Psoas muscle (tissue), 8 donors: Measurements from ENCODE around the gene SCPEP1. TPM values are rescaled to one million over a fixed set of nuclear protein-coding genes. Genes with fewer than 3 reads are reported as not detected.
"Not testable (repeated sequence)": the region's sequence is repeated elsewhere in the genome, so short reads cannot be mapped to it uniquely, and the experiment has no call there.

Source experiments
- ATAC-seq, 4 donors: fragments of 200-7000 bp; cut with Tn5 transposase; one replicate each; pipeline ENCODE4 v1.9.1; 2020; ENCODE audit warnings: moderate library complexity in 3 of 4, mild to moderate bottlenecking in 2 of 4
- DNase-seq, 2 donors: peaks; one replicate each; pipeline ENCODE4 v3.0.0-alpha.2; 2020
- H3K27ac ChIP-seq: fragments of 200-600 bp; one replicate; pipeline ENCODE4 v1.8.0; 2022
- H3K27me3 ChIP-seq, 3 donors: fragments of 200-600 bp in 1 of 3; one replicate each; pipeline versions ENCODE4 v1.6.1 to v1.8.0; 2013 to 2022; ENCODE audit warnings: low read length in 2 of 3, mild to moderate bottlenecking in 2 of 3, moderate library complexity in 1 of 3; ENCODE audit not compliant: insufficient read depth in 3 of 3
- H3K36me3 ChIP-seq, 2 donors: fragments of 200-600 bp in 1 of 2; one replicate each; pipeline versions ENCODE4 v1.6.1 to v1.8.0; 2013 to 2022; ENCODE audit warnings: low read depth in 1 of 2, mild to moderate bottlenecking in 1 of 2, moderate library complexity in 1 of 2; ENCODE audit not compliant: insufficient read depth in 1 of 2
- H3K4me1 ChIP-seq: fragments of 200-600 bp; one replicate; pipeline ENCODE4 v1.8.0; 2022
- H3K4me3 ChIP-seq: fragments of 200-600 bp; one replicate; pipeline ENCODE4 v1.8.0; 2022; ENCODE audit warnings: mild to moderate bottlenecking
- H3K9me3 ChIP-seq: fragments of 200-600 bp; one replicate; pipeline ENCODE4 v1.8.0; 2022
- WGBS, 3 donors: extraction: QIAGEN DNeasy Blood & Tissue Kit; methylation state at CpG; one replicate each; pipeline versions ENCODE4 v1.1.6 to v1.1.7; 2013; 5-methylcytosine and 5-hydroxymethylcytosine counted together
- intact Hi-C, 2 donors: fragments of 100-400 bp; cut with DNase I; formaldehyde crosslinking; loops; one replicate each; pipeline versions ENCODE4 v1.11.0 to v1.14.2; 2022
- polyA plus RNA-seq, 3 donors: library from polyadenylated mRNA; stranded (reverse); fragments of 200-250 nt; gene quantifications; one replicate each; pipeline ENCODE4 v1.2.3, GENCODE V29; 2013
- total RNA-seq, 4 donors: library from RNA; stranded (reverse); fragmentation: NEBNext Ultra II Directional in 2 of 4; extraction: Animal tissue kit (Norgen Biotek cat#: 25700) in 2 of 4; gene quantifications; one replicate each; pipeline versions ENCODE4 v1.2.1 to v1.2.4, GENCODE V29; 2021 to 2023
- TF ChIP-seq, protein P1 (sequence below): fragments of 200-600 bp; IDR thresholded peaks from one replicate; pipeline ENCODE4 v1.8.0; 2022; ENCODE audit warnings: antibody characterized with exemption
- donor health status: healthy with polysubstance abuse.
- donor health status: DM: no; HTN: no; CAD: no; lungs with moderate emphysema.
- donor health status: Bipolar disorder and iron deficiency.
- donor health status: healthy.
- donor health status: DM: yes; HTN: yes; CAD: no.
- donor health status: DM: no; HTN: no; CAD: no.
- donor health status: DM: no; HTN: no; CAD: no.
- donor health status: DM: yes; HTN: yes; CAD: no.

Gene SCPEP1
- total and polyA plus RNA-seq, 7 donors: 5.8 to 33.1 (median 12.2) TPM

DNA sequence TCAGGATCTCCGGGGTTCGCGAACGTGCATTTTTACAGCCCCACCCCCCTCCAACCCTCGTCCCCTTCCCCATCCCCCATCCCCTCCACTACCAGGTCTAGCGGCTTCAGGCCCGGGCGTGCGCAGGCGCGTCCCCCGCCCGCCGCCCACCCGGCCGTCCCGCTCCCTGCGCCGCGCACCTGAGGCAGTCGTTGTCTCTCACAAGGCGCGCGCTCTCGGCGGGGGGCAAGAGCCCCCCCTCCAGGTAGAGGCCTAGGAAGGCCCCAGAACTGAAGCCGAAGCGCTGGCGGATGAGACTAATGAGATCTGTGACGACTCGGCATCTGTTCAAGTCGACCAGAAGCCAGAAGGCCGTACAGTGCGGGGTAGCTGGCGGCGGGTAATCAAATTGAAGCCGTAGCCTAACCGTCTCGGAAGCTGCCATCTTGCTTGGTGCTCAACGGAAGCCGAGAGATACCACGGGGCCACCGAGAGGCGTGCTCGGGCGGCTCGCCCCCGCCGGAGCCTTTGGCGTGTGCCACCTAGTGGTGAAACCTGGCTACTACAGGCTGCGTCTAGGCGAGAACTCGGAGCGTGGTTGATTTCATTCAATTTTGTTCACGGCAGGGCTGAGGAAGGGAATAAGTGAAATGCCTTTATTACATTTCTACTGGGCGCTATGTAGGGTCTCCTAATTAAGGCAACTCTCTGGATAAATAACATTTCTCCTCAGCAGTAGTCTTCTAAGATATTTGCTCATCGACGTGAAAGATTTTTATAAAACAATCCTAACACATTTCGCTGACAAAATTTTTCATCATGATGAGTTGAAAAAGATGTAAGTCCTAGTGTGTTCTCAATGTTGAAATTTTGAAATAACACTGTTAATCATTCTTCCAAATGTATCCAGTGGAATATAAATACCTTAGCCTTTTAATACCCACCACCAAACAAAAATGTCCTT is 17.1 kb upstream of the SCPEP1 start, which contains the start of gene COIL:
Gene COIL, minus strand, starts transcription at position 455 of the 943 bp plus-strand sequence. Its CDS starts 31 bp downstream, at position 424.
- H3K9me3 ChIP-seq: no peaks in the 10 kb centered on the region

GRCh38 chr17:56965241-56965640 is 12.7 kb upstream of the SCPEP1 start:
- DNase-seq, H3K36me3 ChIP-seq, H3K4me1 ChIP-seq, H3K27ac ChIP-seq, H3K27me3 ChIP-seq, ATAC-seq, intact Hi-C loops, H3K9me3 ChIP-seq, H3K4me3 ChIP-seq: not testable (repeated sequence)
- 81 to 89% (median 86%) methylated on average over 9 of the region's 9 CpGs for WGBS, 3 donors

More for the DNA sequence above, 17.1 kb upstream of the SCPEP1 start, which contains the start of gene COIL:
- Histone ChIP-seq H3K4me3 (peak within 1 kb of the TSS; percentile 80), H3K4me1 (peaks cover 16% of the 10 kb centered on the region), H3K36me3 (no peaks in the 10 kb centered on the region), H3K27ac (peak within 1 kb of the TSS; percentile 87), H3K27me3 (no peaks in the 10 kb centered on the region)
- WGBS, 3 donors: 4% methylated on average over 54 to 59 of the region's 59 CpGs
- TF ChIP-seq, protein P1, sequence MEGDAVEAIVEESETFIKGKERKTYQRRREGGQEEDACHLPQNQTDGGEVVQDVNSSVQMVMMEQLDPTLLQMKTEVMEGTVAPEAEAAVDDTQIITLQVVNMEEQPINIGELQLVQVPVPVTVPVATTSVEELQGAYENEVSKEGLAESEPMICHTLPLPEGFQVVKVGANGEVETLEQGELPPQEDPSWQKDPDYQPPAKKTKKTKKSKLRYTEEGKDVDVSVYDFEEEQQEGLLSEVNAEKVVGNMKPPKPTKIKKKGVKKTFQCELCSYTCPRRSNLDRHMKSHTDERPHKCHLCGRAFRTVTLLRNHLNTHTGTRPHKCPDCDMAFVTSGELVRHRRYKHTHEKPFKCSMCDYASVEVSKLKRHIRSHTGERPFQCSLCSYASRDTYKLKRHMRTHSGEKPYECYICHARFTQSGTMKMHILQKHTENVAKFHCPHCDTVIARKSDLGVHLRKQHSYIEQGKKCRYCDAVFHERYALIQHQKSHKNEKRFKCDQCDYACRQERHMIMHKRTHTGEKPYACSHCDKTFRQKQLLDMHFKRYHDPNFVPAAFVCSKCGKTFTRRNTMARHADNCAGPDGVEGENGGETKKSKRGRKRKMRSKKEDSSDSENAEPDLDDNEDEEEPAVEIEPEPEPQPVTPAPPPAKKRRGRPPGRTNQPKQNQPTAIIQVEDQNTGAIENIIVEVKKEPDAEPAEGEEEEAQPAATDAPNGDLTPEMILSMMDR: peak; percentile 100
- intact Hi-C loops: no loop called here
- ATAC-seq: peak; percentile 98 to 99 (median 99)
- peak; percentile 91 to 95 for DNase-seq

DNA sequence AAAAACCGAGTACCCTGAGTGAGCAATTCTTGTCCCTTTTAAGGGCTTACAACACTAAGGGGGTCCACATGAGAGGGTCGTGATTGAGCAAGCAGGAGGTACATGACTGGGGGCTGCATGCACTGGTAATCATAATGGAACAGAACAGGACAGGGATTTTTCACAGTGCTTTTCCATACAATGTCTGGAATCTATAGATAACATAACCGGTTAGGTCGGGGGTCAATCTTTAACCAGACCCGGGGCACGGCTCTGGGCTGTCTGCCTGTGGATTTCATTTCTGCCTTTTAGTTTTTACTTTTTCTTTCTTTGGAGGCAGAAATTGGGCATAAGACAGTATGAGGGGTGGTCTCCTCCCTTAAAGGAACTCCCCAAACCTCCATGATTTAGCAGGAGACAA is 12.2 kb upstream of the SCPEP1 start:
- H3K36me3 ChIP-seq, H3K4me1 ChIP-seq, H3K4me3 ChIP-seq, intact Hi-C loops, ATAC-seq, H3K27ac ChIP-seq, H3K27me3 ChIP-seq, H3K9me3 ChIP-seq, DNase-seq: not testable (repeated sequence)
- WGBS, 3 donors: 81 to 85% (median 83%) methylated on average over 6 of the region's 6 CpGs

GRCh38 chr17:56966338-56966737 is 11.6 kb upstream of the SCPEP1 start:
- DNase-seq (no peak), ATAC-seq (no peak)
- WGBS, 3 donors: 73 to 80% (median 75%) methylated on average over 5 of the region's 5 CpGs
- Histone ChIP-seq H3K27ac (no peak overlapping the region), H3K4me1 (no peaks in the 10 kb centered on the region), H3K4me3 (no peak overlapping the region), H3K27me3 (no peaks in the 10 kb centered on the region), H3K9me3 (no peaks in the 10 kb centered on the region), H3K36me3 (no peaks in the 10 kb centered on the region)
- TF ChIP-seq, protein P1: no peak
- intact Hi-C loops: no loop called here

DNA sequence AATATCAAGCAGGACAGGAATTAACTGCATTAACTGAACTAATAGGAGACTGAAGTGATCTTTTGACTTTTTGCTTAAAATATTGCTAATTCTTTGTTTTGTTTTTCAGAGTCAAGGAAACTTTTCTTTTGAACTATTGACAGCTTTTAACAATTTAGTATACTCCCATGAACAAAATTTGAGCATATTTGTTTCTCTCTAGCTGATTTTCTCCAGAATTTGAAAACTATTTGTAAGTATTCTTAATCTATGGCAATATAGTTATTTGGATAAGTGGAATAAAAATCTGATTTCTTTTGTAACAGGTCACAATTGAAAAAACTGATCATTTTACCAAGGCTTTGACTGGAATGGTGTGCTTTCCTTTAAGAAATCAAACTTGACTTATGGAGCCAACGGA is 7.0 kb upstream of the SCPEP1 start:
- Histone ChIP-seq H3K4me3 (no peak overlapping the region), H3K27me3 (no peaks in the 10 kb centered on the region), H3K4me1 (no peaks in the 10 kb centered on the region), H3K27ac (no peak overlapping the region), H3K36me3 (no peaks in the 10 kb centered on the region), H3K9me3 (no peaks in the 10 kb centered on the region)
- 92 to 100% (median 97%) methylated on average over 1 of the region's 1 CpG for WGBS, 3 donors
- TF ChIP-seq, protein P1: no peak
- DNase-seq (no peak), ATAC-seq (no peak)
- intact Hi-C loops: no loop called here
